Uterus (tissue), 2 donors: ENCODE measurements around the gene FIBCD1.

Experiments used
- CTCF ChIP-seq, 4 experiments: fragments of 200-600 bp in 2 of 4; fragments of 450-650 bp in 2 of 4; sonication (generic) in 2 of 4; IDR thresholded peaks; one replicate each; pipeline ENCODE4 v1.5.1; 2016 to 2019; ENCODE audit warnings: antibody characterized with exemption in 4 of 4, mild to moderate bottlenecking in 2 of 4, moderate library complexity in 1 of 4
- POLR2A ChIP-seq, 2 donors: fragments of 450-650 bp; IDR thresholded peaks; one replicate each; pipeline ENCODE4 v1.6.1; 2016; ENCODE audit warnings: antibody characterized with exemption in 2 of 2, mild to moderate bottlenecking in 1 of 2, moderate library complexity in 1 of 2

GRCh38 chr9:130893341-130894101 is 45.5 kb downstream of the FIBCD1 start:
- TF ChIP-seq CTCF (IDR thresholded peaks at IDR 0.05) = peak in 1 of 4 experiments; percentile 6
- no peak for TF ChIP-seq POLR2A (IDR thresholded peaks at IDR 0.05)
